Measurements from ENCODE around the gene SSC4D.
"Not testable (repeated sequence)": the region's sequence is repeated elsewhere in the genome, so short reads cannot be mapped to it uniquely, and the experiment has no call there.

- TF ChIP-seq EZH2 (IDR thresholded peaks at IDR 0.05; ENCODE audit: insufficient read depth, poor library complexity, severe bottlenecking); EZH2phosphoT487 (IDR thresholded peaks at IDR 0.05; ENCODE audit: insufficient read depth, low read depth): not testable (repeated sequence)
These were observed 36.1 kb upstream of the SSC4D start for GRCh38 chr7:76445577-76446008.
